Activated naive CD8-positive, alpha-beta T cell treated with anti-CD3 and anti-CD28 coated beads for 36 hours (primary cell): ENCODE data around the gene LHX3. TPM values are rescaled to one million over a fixed set of nuclear protein-coding genes. Genes with fewer than 3 reads are reported as not detected.

Experiments
- DNase-seq: peaks from one replicate; pipeline ENCODE4 v3.0.0; 2021
- H3K27ac Mint-ChIP-seq: one replicate; pipeline ENCODE4 v1.8.0; 2022; ENCODE audit warnings: mild to moderate bottlenecking, moderate library complexity, mixed read lengths
- H3K27me3 Mint-ChIP-seq: one replicate; pipeline ENCODE4 v1.8.0; 2022; ENCODE audit warnings: mild to moderate bottlenecking, mixed read lengths
- H3K36me3 Mint-ChIP-seq: one replicate; pipeline ENCODE4 v1.8.0; 2021; ENCODE audit warnings: mild to moderate bottlenecking, mixed read lengths
- H3K4me1 Mint-ChIP-seq: one replicate; pipeline ENCODE4 v1.8.0; 2021; ENCODE audit warnings: mixed read lengths
- H3K4me3 Mint-ChIP-seq: one replicate; pipeline ENCODE4 v1.8.0; 2022; ENCODE audit warnings: mild to moderate bottlenecking, moderate library complexity, mixed read lengths
- H3K9me3 Mint-ChIP-seq: one replicate; pipeline ENCODE4 v1.8.0; 2022; ENCODE audit warnings: mixed read lengths
- total RNA-seq, 2 experiments: library from RNA; stranded (reverse); gene quantifications; one replicate each; pipeline ENCODE4 v1.2.3, GENCODE V29; 2021

The LHX3 gene
- total RNA-seq, 2 experiments from 2014 or later, result not detected

DNA sequence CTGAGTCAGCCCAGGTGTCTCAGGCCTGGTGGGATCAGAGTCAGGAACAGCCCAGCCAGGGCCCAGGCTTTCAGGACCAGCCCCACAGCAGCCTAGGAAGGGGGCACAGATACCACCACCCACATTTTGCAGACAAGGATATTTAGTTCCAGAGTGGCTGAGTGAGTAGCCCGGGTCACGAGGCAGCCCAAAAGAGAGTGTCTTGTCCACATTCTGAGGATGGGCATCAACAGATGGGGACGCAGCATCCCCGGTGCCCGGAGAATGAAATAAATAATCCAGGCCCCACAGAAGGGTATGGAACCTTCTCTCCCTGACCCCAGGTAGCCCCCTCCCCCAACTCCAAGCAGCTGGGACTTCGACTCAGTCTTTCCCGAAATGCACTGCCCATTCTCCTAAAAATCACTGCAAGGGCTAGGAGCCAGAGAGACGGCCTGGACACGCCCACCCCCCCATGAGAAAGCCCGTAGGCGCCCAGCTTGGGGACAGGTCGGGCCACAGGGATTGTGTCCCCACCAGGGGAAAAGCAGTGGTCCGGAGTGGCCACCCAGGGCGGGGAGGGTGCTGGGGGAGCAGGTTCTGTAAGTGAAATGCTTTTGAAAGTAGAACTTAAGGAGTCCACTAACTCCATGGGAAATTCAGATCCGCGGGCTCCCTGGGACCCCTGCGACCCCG, 6.9 kb downstream of the LHX3 start:
- DNase-seq, result no peak
- no peak overlapping the region for H3K4me3 Mint-ChIP-seq
- H3K27me3 Mint-ChIP-seq, result peaks cover 76% of the 10 kb centered on the region

DNA sequence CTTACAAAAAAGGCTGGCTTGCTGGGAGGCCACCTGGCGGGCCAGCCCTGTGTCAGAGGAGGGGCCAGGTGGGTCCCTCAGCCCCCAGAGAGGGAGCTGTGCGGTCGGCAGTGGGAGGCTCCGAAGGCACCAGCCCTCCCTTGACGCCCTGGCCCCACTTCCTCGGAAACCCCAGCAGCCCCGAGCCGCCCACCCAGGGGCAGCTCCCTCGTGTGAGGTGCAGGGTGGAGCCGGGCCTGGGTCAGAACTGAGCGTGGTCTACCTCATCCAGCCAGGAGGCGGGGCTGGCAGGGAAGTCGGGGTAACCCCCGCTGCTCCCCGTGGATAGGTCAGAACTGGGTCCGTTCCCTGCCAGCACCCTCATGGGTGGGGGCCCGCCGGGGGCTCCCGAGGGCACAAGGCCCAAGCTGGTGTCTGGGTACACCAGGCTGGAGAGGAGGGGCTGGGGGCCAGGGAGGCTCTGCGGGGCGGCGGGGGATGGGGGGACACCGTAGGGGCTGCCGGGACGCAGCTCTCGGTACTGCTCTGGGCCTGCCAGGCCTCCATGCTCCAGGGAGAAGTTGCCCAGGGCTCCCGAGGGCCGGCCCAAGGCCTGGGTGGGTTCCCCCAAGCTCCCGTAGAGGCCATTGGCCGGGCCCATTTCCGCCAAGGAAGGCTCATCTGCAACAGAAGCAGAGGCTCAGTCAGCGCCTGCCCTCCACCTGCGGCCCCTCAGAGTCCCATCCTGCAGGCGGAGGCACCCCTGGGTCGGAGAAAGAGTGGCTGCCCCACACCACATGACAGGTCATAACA, 7.6 kb downstream of the LHX3 start:
- no peak overlapping the region for H3K4me3 Mint-ChIP-seq
- no peaks in the 10 kb centered on the region for H3K9me3 Mint-ChIP-seq
- H3K27ac Mint-ChIP-seq, result no peak overlapping the region
- H3K36me3 Mint-ChIP-seq, result no peaks in the 10 kb centered on the region
- peaks cover 5% of the 10 kb centered on the region for H3K4me1 Mint-ChIP-seq
- no peak for DNase-seq
- H3K27me3 Mint-ChIP-seq, result peaks cover 75% of the 10 kb centered on the region

More for the DNA sequence above, 6.9 kb downstream of the LHX3 start:
- H3K36me3 Mint-ChIP-seq, result no peaks in the 10 kb centered on the region
- no peak overlapping the region for H3K27ac Mint-ChIP-seq
- H3K9me3 Mint-ChIP-seq, result no peaks in the 10 kb centered on the region
- H3K4me1 Mint-ChIP-seq, result peaks cover 5% of the 10 kb centered on the region

DNA sequence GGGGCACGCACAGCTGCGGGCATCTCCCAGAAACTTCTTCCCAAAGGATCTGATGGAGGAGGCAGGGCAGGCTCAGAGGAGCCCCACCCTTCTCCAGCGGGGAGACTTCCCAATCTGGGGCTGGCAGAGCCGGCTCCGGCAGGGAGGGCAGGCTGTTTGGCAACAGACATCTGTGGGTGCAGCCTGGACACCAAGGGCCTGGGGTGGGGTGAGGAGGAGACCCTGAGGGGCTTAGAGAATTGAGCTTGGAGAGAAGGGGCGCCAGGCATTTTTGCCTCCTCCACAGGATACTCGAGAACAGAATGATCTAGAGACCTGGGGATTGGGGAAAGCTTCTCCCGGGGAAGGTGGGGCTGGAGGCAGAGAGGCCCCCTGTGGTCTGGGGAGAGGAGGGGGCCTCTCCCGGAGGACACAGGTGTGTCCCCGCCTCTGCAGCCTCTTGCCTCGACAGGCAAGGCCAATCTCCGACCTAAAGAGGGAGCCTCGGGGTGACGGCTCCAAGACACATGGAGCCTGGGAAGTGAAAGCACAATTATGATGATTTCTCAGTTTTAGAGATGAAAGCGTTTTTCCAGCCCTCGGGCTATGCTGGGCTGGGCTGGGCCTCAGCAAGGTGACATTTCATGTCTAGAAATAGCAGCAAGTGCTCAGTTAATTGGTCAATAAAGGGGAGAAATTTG, 8.4 kb downstream of the LHX3 start:
- no peaks in the 10 kb centered on the region for H3K36me3 Mint-ChIP-seq
- H3K4me3 Mint-ChIP-seq, result no peak overlapping the region
- H3K27me3 Mint-ChIP-seq, result peaks cover 78% of the 10 kb centered on the region
- no peak overlapping the region for H3K27ac Mint-ChIP-seq
- H3K9me3 Mint-ChIP-seq, result no peaks in the 10 kb centered on the region
- DNase-seq, result no peak
- H3K4me1 Mint-ChIP-seq, result peaks cover 8% of the 10 kb centered on the region

DNA sequence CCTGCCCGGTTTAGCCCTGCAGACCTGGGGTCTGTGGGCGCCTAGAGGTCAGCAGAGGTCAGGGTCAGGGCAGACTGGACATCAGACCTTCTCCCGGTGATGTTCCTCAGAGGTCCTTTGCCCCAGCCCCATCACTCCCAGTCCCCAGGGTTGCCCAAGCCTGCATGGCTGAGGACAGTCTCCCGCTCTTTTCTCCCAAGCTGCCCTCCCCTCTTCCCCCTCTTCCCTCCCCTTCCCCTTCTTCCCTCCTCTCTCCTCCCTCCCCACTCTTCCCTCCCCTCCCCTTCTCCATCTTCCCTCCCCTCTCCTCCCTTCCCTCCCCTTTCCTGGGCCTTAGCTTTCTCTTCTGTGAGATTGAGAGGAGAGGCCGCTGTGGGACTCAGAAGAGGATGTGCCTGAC, 10.4 kb downstream of the LHX3 start:
- H3K27ac Mint-ChIP-seq, result no peak overlapping the region
- no peak overlapping the region for H3K4me3 Mint-ChIP-seq
- H3K27me3 Mint-ChIP-seq, result peaks cover 78% of the 10 kb centered on the region
- H3K9me3 Mint-ChIP-seq, result no peaks in the 10 kb centered on the region
- peaks cover 8% of the 10 kb centered on the region for H3K4me1 Mint-ChIP-seq
- no peak for DNase-seq
- H3K36me3 Mint-ChIP-seq, result no peaks in the 10 kb centered on the region

DNA sequence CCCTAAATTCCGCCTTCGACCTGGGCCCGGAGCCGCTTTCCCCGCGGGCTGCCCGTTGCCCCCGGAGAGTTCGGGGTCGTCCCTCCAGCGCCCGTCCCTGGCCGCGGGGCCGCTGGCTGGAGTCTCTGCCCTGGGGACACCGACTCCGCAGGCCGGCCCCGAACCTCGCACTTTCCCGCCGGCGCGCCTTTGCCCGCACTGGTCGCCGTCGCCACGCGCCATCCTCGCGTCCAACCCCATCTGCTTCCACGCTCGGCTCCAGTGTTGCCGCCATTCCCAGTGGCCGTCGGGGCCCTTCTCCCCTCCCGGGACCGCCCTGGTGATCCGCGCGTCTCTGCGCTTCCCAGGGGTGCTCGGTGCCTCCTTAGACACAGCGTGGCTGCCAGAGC, 11.0 kb downstream of the LHX3 start:
- no peaks in the 10 kb centered on the region for H3K36me3 Mint-ChIP-seq
- no peaks in the 10 kb centered on the region for H3K9me3 Mint-ChIP-seq
- DNase-seq, result no peak
- H3K27me3 Mint-ChIP-seq, result peaks cover 78% of the 10 kb centered on the region
- H3K4me3 Mint-ChIP-seq, result no peak overlapping the region
- H3K4me1 Mint-ChIP-seq, result peaks cover 8% of the 10 kb centered on the region
- H3K27ac Mint-ChIP-seq, result no peak overlapping the region

DNA sequence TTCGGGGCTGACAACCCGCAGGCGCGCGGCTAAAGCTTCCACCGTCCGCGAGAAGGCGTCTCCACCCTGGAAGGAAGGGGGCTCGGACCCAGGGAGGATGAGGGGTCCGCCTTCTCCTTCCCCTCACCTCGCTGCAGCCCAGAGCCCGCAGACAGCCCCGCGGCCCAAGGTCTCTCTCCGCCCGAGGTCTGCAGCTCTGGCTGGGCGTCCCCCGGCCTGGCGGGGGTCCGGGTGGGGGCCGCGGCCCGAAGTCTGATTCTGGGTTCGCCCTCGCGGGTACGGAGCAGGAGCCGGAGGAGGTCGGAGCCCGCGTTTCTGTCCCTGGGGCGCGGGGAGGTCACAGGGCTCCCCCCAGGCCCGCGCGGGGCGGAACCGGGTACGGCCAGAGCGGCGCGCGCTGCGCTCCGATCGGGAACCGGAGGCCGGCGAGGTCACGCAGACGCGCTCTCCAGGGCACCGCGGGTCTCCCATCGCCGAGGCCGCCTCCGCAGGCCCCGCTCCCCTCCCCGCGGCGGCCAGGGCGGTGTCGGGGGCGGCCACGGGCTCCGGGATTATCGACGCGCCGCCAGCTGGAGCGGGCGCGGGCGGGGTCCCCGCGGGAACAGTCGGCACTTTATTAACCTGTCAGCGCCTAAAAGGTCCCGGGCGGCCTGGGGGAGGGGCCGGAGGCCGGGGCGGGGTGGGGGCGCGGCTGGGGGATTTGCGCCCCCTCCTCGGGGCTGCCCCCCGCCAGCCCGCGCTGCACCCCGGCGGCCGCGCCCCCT, 11.6 kb downstream of the LHX3 start:
- H3K27me3 Mint-ChIP-seq, result peaks cover 74% of the 10 kb centered on the region
- no peaks in the 10 kb centered on the region for H3K9me3 Mint-ChIP-seq
- H3K27ac Mint-ChIP-seq, result no peak overlapping the region
- H3K36me3 Mint-ChIP-seq, result no peaks in the 10 kb centered on the region
- H3K4me1 Mint-ChIP-seq, result peaks cover 8% of the 10 kb centered on the region
- no peak overlapping the region for H3K4me3 Mint-ChIP-seq
- DNase-seq, result no peak

DNA sequence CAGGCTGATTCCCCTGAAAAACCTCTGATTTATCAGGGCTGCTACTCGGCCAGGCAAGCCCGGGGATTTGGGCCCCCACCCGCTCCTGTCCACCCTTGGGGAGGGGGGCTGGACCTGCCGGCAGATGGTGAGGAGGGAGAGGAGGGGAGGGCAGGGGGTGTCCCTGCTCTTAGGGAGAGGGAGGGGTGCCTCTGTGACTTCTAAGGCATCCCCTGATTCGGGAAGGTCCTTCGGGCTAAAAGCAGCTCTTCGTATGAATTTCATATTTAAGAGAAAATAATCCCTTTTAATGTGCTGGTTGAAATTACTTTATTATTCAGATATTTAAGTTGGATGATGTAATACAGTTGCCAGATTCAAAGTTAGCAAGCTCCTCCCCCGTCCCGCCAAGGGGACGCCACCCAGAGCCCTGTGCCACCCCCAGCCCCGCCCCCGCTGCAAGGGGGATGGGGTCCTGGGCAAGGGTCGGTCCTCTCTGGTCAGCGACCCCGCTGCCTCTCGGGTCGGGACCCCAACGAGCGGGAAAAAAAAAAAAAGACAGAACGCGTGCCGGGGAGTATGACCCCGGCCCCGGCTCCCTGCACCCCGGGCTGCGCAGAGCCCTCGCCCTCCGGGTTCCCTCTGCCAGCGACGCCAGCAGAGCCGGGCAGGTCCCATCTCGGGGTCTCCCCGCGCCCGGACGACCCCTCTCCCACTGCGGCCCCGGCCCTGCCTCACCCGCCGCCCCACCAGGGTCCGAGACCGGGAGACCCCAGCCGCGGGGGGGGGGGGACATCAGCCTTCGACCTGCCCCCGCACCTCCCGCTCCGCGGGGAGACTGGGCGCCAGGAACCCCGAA, 12.4 kb downstream of the LHX3 start:
- H3K4me3 Mint-ChIP-seq, result no peak overlapping the region
- peaks cover 8% of the 10 kb centered on the region for H3K4me1 Mint-ChIP-seq
- DNase-seq, result no peak
- H3K36me3 Mint-ChIP-seq, result no peaks in the 10 kb centered on the region
- H3K27ac Mint-ChIP-seq, result no peak overlapping the region
- no peaks in the 10 kb centered on the region for H3K9me3 Mint-ChIP-seq
- H3K27me3 Mint-ChIP-seq, result peaks cover 73% of the 10 kb centered on the region

DNA sequence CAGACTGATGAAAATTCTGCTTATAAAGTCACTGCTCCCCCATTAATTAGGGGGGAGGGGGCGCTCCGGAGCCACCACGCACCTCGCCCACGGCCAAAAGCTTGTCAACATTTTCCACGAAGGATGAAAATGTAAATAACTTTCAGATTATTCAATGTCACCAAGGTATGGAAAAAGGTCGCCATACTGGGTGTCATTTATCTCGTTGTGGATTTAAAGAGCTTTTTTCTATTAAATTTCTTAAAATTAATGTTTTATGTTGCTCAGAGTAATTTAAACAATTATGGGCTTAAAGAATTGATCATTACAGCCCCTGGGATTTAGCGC, 13.0 kb downstream of the LHX3 start:
- Mint-ChIP-seq H3K4me3 (no peak overlapping the region), H3K4me1 (peaks cover 8% of the 10 kb centered on the region), H3K27me3 (peaks cover 71% of the 10 kb centered on the region), H3K9me3 (no peaks in the 10 kb centered on the region), H3K27ac (no peak overlapping the region), H3K36me3 (no peaks in the 10 kb centered on the region)
- no peak for DNase-seq

DNA sequence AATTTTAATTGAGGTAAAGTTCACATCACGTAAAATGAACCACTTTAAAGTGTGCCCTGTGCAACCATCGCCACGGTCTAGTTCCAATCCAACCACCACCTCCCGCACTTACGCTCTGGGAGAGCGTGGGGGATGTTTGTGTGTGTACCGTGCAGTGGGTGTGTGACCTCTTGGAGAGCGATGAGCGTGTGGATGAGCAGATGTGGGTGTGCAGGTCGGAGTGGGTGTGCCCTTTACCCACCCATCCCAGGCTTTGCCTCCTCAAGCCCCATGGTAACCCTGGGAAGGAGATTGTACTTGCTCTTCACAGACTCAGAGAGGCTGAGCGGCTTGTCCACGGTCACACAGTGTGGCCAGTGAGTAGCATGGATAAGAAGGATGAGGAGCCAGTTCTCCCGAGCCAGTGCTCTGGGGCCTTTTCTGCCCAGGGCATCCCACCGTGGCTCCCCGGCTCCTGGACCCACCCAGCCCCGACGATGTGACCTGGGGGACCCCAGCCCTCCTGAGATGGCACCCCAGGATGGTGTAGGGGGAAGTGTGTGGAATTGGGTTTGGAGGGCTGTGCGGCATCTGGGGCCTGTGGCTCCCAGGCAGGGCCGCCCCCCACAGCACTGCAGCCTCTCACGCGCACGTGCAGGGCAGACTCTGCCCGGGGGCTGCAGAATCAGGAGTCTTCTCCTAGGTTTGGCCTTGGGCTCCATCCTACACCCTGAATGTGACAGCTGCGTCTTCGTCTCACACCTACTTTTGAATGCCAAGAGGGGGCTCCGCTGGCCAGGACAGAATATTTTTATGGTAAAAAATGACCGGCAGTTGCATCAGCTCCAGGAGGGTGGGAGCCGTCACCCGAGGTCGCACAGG, 13.6 kb downstream of the LHX3 start:
- Mint-ChIP-seq H3K4me1 (peaks cover 3% of the 10 kb centered on the region), H3K9me3 (no peaks in the 10 kb centered on the region), H3K36me3 (no peaks in the 10 kb centered on the region), H3K27ac (no peak overlapping the region), H3K4me3 (no peak overlapping the region), H3K27me3 (peaks cover 70% of the 10 kb centered on the region)
- no peak for DNase-seq

DNA sequence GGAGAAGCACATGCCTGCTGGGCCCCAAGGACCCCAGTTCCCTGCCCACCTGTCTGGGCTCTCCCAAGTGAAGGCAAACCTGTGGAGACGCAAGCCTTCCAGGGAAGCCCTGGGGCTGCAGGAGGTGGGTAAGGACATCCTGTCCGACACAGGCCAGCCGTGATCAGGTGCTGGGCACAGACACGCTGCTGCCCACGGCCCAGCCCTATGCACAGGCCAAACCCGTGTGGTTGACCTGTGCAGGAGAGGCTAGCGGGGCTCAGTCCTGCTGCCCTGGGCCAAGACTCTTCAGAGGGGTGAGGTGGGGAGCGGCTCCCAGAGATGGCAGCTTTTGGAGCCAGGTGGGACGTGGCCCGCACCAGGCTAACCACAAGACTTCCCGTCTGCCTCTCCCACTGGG, 14.3 kb downstream of the LHX3 start:
- DNase-seq, result no peak
- H3K27ac Mint-ChIP-seq, result no peak overlapping the region
- H3K36me3 Mint-ChIP-seq, result no peaks in the 10 kb centered on the region
- no peak overlapping the region for H3K4me3 Mint-ChIP-seq
- peaks cover 65% of the 10 kb centered on the region for H3K27me3 Mint-ChIP-seq
- H3K9me3 Mint-ChIP-seq, result no peaks in the 10 kb centered on the region
- H3K4me1 Mint-ChIP-seq, result peaks cover 3% of the 10 kb centered on the region

DNA sequence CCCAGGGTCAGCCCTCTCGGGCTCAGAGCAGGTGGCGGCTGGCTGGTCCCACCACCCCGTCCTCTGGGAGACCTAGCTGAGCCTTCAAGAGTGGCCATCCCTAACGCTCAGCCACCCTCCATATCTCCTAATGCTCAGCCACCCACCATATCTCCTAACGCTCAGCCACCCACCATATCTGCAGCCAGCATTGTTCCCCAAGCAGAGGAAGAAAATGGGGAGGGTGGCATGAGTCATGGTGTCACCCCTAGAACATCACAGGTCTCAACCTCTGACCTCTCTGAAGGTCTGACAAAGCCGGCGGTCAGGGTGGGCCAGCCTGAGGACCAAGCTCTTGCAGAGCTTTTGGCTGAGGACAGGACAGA, 14.7 kb downstream of the LHX3 start:
- Mint-ChIP-seq H3K4me3 (no peak overlapping the region), H3K36me3 (no peaks in the 10 kb centered on the region), H3K4me1 (peaks cover 3% of the 10 kb centered on the region), H3K9me3 (no peaks in the 10 kb centered on the region), H3K27me3 (peaks cover 64% of the 10 kb centered on the region), H3K27ac (no peak overlapping the region)
- no peak for DNase-seq

DNA sequence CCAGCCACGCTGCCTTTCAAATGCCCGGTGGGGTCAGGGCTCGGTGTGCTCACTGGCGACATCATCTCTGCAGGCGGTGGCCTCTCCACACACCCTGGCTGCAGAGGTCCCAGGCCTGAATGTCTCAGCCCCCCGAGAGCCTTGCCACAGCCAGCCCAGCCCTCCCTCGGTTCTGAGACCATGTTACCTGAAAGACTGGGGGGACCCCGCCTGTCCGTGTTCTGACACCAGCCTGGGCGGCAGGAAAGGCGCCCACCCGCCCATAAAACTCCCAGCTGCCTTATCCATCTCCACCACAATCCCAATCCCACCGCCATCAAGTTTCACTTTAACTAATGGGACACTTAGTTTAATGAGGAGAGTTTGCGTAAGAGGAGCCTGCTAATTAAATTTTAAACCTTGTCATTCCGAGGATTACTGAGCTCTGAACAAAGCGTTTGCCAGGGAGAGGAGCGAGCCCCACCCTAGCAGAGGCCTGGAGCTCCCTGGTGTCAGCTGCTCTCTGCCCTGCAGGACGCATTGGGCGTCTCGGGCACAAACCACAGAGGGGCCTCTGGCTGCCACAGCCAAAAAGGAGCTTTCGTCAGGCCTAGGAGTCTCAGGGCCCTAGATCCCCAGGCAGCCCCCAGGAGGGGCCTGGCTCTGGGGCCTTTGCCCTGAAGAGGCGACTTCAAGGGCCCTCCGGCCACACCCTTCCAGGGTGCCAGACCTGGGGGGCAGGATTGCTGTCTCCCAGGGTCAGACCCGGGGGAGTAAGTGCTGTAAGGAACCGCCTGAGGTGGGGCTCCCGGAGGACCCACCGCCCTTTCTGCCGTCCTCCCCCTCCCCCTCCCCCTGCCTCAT, 15.3 kb downstream of the LHX3 start:
- Mint-ChIP-seq H3K27ac (no peak overlapping the region), H3K4me3 (no peak overlapping the region)

More for the DNA sequence above, 15.3 kb downstream of the LHX3 start:
- Mint-ChIP-seq H3K36me3 (no peaks in the 10 kb centered on the region), H3K9me3 (no peaks in the 10 kb centered on the region), H3K27me3 (peaks cover 64% of the 10 kb centered on the region), H3K4me1 (peaks cover 3% of the 10 kb centered on the region)
- no peak for DNase-seq
